NT2/D1 (cell line): ENCODE measurements around the gene LAMB4.

ENCODE experiments used
- SUZ12 ChIP-seq: IDR thresholded peaks from 2 replicates; pipeline ENCODE4 v1.6.1; 2011; ENCODE audit not compliant: insufficient read length, insufficient read depth; ENCODE audit errors: extremely low read depth
- YY1 ChIP-seq: IDR thresholded peaks from 2 replicates; pipeline ENCODE4 v1.6.1; 2011; ENCODE audit not compliant: insufficient read length, insufficient read depth
- ZNF274 ChIP-seq: IDR thresholded peaks from 2 replicates; pipeline ENCODE4 v1.6.1; 2011; ENCODE audit warnings: mild to moderate bottlenecking, low read depth, low read length

GRCh38 chr7:108146070-108146842 lies 16.1 kb upstream of the LAMB4 start:
- TF ChIP-seq YY1 (no peak), SUZ12 (no peak), ZNF274 (no peak)
